GM18868 (cell line): Measurements from ENCODE around the gene KLRC1.
"Not testable (repeated sequence)": the region's sequence is repeated elsewhere in the genome, so short reads cannot be mapped to it uniquely, and the experiment has no call there.

Experiments used
- ATAC-seq: cut with Tn5 transposase; IDR thresholded peaks from one replicate; pipeline ENCODE4 v1.9.1; 2021; ENCODE audit warnings: mild to moderate bottlenecking, moderate library complexity; ENCODE audit not compliant: unreplicated experiment

KLRC1 gene

DNA sequence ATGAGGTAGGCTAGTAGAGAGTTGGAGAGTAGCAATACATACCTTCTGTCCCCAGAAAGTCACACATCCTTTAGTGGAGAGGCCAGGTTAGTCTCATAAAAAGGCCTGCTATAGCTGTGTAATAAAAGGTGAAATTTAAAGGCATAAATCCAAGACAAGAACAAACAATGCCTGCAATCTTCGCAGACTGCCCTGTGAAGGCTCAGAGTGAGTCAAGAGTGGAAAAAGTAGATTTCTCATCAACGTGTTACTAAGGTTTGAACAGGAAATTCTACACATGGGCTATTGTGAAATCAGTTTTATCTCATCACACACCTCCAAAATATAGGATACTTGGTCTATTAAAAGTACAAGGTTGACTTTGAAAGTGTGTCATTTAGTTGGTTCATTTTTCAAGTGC, at the start of gene KLRC1:
TSS of gene KLRC1 (minus strand) at position 222 of the 400 bp plus-strand sequence. CDS start 2,221 bp downstream, outside the sequence.
- no peak for ATAC-seq

- ATAC-seq = no peak
Observed at GRCh38 chr12:10501030-10501429, 47.9 kb upstream of the KLRC1 start.

- no peak for ATAC-seq
Observed at GRCh38 chr12:10498042-10498441, 44.9 kb upstream of the KLRC1 start.

DNA sequence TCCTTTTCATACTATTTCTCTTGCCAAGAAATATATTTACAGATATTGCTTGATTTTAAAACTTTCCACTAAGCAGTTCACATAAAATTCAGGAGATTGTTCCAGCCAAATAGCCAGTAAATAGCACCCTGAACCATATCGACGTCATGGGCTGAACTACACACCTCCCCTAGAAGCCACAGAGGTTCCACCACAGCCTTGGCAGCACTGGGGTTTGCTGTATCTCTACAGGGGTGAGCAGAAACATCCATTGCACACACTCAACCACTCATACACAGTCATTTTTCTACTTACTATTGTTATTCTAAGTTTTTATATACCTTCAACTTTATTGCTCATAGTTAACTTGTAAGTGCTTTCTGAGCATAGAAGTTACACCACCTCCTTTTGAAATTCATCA, 44.4 kb upstream of the KLRC1 start:
- ATAC-seq = no peak

- ATAC-seq = no peak
Observed at GRCh38 chr12:10491766-10492165, 38.6 kb upstream of the KLRC1 start.

GRCh38 chr12:10487328-10487727, 34.2 kb upstream of the KLRC1 start:
- ATAC-seq = not testable (repeated sequence)

DNA sequence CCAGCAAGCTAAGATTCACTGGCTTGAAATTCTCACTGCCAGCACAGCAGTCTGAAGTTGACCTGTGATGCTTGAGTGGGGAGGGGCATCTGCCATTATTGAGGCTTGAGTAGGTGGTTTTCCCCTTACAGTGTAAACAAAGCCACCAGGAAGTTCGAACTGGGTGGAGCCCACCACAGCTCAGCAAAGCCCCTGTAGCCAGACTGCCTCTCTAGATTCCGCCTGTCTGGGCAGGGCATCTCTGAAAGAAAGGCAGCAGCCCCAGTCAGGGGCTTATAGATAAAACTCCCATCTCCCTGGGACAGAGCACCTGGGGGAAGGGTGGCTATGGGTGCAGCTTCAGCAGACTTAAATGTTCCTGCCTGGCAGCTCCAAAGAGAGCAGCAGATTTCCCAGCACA, 28.7 kb upstream of the KLRC1 start:
- not testable (repeated sequence) for ATAC-seq

- ATAC-seq = not testable (repeated sequence)
Observed at GRCh38 chr12:10472808-10473207, 19.6 kb upstream of the KLRC1 start.

- ATAC-seq = no peak
Observed at GRCh38 chr12:10469701-10470100, 16.5 kb upstream of the KLRC1 start.

DNA sequence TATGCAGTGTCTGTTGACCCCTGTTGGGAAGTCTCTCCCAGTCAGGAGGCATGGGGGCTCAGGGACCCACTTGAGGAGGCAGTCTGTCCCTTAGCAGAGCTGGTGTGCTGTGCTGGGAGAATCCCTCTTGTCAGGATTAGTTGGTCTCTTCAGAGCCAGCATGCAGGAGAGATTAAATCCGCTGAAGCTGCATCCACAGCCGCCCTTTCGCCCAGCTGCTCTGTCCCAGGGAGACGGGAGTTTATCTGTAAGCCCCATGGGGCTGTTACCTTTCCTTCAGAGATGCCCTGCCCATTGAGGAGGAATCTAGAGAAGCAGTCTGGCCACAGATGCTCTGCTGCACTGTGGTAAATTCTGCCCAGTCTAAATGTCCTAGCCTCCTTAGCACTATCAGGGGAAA, 13.1 kb upstream of the KLRC1 start:
- ATAC-seq = no peak

GRCh38 chr12:10457760-10458159, 4.6 kb upstream of the KLRC1 start:
- no peak for ATAC-seq

DNA sequence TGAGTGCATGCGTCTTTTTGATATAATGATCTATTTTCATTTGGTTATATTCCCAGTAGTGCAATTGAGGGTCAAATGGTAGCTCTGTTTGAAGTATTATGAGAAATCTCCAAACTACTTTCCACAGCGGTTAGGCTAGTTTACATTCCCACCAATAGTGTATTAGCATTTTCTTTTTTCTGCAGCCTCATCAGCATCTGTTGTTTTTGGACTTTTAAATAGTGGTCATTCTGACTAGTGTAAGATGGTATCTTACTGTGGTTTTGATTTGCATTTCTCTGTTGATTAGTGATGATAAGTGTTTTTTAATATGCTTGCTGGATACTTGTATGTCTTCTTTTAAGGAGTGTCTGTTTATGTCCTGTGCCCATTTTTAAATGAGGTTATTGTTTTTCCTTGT, 3.7 kb upstream of the KLRC1 start:
- no peak for ATAC-seq

GRCh38 chr12:10455766-10456165, 2.6 kb upstream of the KLRC1 start:
- no peak for ATAC-seq

DNA sequence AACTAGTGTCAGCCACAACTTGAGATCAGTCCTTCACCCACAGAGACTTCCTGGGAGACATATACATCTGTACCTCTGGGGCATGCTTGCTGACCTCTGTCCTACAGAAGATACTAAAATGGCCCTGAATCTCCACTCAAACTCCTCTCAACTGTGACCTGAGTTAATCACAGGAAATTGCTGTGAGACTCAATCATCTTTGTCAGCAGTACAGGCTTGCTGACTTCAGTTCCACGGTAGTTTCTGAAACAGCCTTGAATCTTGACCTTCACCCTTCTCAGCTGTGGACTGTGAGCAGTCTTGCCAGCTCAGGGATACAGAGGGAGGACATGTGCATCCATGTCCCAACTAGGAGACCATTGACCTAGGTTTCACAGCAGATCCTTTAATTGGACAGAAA, 1.4 kb upstream of the KLRC1 start:
- no peak for ATAC-seq

DNA sequence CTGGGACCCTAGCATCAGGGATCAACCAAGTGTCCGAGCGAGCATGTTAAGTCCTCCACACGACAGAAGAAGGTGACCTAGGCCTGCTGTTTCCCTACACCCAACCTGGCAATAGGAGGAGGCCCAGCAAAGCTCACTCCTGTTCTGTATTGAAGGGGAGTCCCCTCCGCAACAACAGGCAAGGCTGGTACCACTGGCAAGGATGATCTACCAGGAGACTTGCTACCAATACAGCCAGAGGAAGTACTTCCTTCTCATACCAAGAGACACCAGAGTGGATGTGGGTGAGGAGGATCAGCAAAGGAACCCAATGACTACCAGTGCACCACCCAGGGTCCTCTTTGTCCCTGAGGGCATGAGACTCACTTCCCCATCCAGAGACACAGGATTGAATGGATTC, 4.9 kb downstream of the KLRC1 start:
- no peak for ATAC-seq

DNA sequence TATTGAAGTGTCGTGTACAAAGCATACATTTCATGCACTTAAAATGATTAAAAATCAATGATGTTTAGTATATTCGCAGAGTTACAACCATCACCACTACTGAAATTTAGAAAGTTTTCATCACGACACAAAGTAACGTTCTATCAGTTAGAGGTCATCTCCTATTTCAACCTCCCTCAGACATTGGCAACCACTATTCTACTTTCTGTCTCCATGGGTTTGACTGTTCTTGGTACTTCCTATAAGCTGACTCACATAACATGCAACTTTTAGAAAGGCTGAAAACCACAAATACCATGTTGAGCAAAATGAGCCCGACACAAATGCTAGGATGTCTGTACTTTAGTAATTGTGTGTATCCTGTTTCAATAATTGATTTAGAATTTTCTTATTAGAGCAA, 7.1 kb downstream of the KLRC1 start:
- ATAC-seq = not testable (repeated sequence)

DNA sequence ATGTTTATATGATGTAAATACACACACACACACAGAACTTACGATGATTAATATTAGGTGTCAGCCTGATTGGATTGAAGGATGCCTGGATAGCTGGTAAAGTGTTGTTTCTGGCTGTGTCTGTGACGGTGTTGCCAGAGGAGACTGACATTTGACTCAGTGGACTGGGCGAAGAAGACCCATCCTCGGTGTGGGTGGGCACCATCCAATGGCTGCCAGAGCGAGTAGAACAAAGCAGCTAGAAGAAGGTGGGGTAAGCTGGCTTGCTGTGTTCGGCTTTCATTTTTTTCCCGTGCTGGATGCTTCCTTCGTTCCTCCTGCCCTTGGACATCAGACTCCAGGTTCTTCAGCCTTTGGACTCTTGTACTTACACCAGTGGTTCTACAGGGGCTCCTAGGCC, 12.0 kb downstream of the KLRC1 start:
- not testable (repeated sequence) for ATAC-seq

GRCh38 chr12:10439608-10440274, 13.4 kb downstream of the KLRC1 start:
- ATAC-seq = not testable (repeated sequence)

GRCh38 chr12:10437601-10438000, 15.6 kb downstream of the KLRC1 start:
- not testable (repeated sequence) for ATAC-seq

DNA sequence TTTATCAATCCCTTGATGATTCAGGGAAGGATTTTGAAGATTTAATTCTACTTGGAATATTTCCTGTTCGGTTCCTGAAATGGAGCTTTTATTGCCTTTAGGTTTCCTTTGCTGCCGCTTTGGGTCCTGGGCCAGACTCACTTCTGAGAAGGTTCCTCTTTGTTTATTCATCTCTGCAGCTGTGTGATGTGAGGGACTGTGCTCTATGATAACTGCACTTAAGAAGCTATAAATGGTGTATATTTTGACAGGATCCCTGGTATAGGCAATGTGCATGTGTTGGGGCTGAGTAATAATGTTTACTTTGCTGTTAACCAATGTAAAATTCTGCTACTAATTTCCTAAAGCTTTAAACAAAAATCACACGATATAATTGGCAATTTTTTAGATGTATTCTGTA, 17.4 kb downstream of the KLRC1 start, which contains the start of gene KLRC2:
TSS of gene KLRC2 (minus strand) at position 195 of the 400 bp plus-strand sequence. CDS start at position 171, 24 bp downstream.
- ATAC-seq = not testable (repeated sequence)

GRCh38 chr12:10430623-10431022, 22.6 kb downstream of the KLRC1 start:
- not testable (repeated sequence) for ATAC-seq

- ATAC-seq = not testable (repeated sequence)
Observed at GRCh38 chr12:10425938-10426337, 27.2 kb downstream of the KLRC1 start.
